H1 (cell line): ENCODE measurements around the gene MKRN2OS.

Experiments used
- BACH1 ChIP-seq: IDR thresholded peaks from 2 replicates; pipeline ENCODE4 v1.6.1; 2012; ENCODE audit warnings: low read length, improper control_type of control experiment
- CEBPB ChIP-seq: IDR thresholded peaks from 2 replicates; pipeline ENCODE4 v1.6.1; 2012; ENCODE audit warnings: low read depth, low read length
- EP300 ChIP-seq, 2 experiments: IDR thresholded peaks; 1 replicate in 1 of 2; 2 replicates in 1 of 2; pipeline ENCODE4 v1.6.1; 2011 to 2012; ENCODE audit warnings: low read depth in 2 of 2, low read length in 2 of 2, mild to moderate bottlenecking in 2 of 2, borderline replicate concordance in 1 of 2, inconsistent platforms in 1 of 2, moderate library complexity in 1 of 2
- FOSL1 ChIP-seq: IDR thresholded peaks from 2 replicates; pipeline ENCODE4 v1.6.1; 2011; ENCODE audit warnings: mild to moderate bottlenecking, low read depth, low read length, moderate library complexity; ENCODE audit not compliant: insufficient read depth
- HDAC6 ChIP-seq: IDR thresholded peaks from one replicate; pipeline ENCODE4 v1.7.1; 2012; ENCODE audit warnings: low read depth, mild to moderate bottlenecking, inconsistent platforms, low read length, moderate library complexity
- POLR2A ChIP-seq, 2 experiments: IDR thresholded peaks; 1 replicate in 1 of 2; 2 replicates in 1 of 2; pipeline ENCODE4 v1.6.1; 2011; ENCODE audit warnings: low read depth in 2 of 2, low read length in 2 of 2, mild to moderate bottlenecking in 2 of 2; ENCODE audit errors: control extremely low read depth in 1 of 2
- POLR2AphosphoS5 ChIP-seq: IDR thresholded peaks from 2 replicates; pipeline ENCODE4 v1.6.1; 2011; ENCODE audit warnings: low read depth, low read length
- RFX5 ChIP-seq: IDR thresholded peaks from 2 replicates; pipeline ENCODE4 v1.6.1; 2011; ENCODE audit warnings: low read depth, low read length, improper control_type of control experiment, borderline replicate concordance
- SUZ12 ChIP-seq: fragments of 200-600 bp; sonication (generic); IDR thresholded peaks from 2 replicates; pipeline ENCODE4 v1.6.1; 2012; ENCODE audit warnings: mild to moderate bottlenecking, inconsistent platforms, low read length, moderate library complexity, mixed read lengths
- TF ChIP-seq, protein P1 (sequence below), 3 experiments: IDR thresholded peaks; 1 replicate in 2 of 3; 2 replicates in 1 of 3; pipeline versions ENCODE4 v1.5.1 to v1.6.1; 2011; ENCODE audit warnings: low read length in 3 of 3, mild to moderate bottlenecking in 3 of 3, inconsistent platforms in 2 of 3, low read depth in 1 of 3, moderate library complexity in 1 of 3; ENCODE audit not compliant: insufficient read depth in 1 of 3; ENCODE audit errors: control extremely low read depth in 1 of 3

DNA sequence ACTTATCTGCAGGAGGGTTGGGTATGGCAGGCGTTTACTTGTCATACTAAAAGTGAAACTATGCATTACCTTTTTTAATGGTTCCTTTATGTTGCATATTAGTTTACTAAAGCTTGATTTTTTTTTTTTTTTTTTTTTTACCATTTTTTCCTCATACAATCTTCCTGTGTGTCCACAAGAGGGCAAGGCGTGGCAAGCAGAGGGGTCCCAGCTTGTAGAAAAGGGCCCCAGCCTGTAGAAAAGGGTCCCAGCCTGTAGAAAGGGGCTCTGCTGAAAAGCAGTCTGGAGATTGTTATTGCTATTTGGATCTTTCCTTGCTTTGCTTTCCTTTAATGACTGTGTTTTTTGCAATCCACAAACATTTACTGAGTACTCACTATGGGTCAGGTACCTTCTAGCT is 33.4 kb upstream of the MKRN2OS start:
- TF ChIP-seq HDAC6 (no peak), BACH1 (no peak), FOSL1 (no peak), POLR2AphosphoS5 (no peak), POLR2A (IDR thresholded peaks at IDR 0.05; ENCODE audit: control extremely low read depth in 1 of 2, low read depth in 2 of 2, low read length in 2 of 2) (no peak), RFX5 (no peak), SUZ12 (no peak), CEBPB (no peak), EP300 (IDR thresholded peaks at IDR 0.05; ENCODE audit: borderline replicate concordance in 1 of 2, low read depth in 2 of 2, low read length in 2 of 2) (no peak)
- TF ChIP-seq, protein P1, sequence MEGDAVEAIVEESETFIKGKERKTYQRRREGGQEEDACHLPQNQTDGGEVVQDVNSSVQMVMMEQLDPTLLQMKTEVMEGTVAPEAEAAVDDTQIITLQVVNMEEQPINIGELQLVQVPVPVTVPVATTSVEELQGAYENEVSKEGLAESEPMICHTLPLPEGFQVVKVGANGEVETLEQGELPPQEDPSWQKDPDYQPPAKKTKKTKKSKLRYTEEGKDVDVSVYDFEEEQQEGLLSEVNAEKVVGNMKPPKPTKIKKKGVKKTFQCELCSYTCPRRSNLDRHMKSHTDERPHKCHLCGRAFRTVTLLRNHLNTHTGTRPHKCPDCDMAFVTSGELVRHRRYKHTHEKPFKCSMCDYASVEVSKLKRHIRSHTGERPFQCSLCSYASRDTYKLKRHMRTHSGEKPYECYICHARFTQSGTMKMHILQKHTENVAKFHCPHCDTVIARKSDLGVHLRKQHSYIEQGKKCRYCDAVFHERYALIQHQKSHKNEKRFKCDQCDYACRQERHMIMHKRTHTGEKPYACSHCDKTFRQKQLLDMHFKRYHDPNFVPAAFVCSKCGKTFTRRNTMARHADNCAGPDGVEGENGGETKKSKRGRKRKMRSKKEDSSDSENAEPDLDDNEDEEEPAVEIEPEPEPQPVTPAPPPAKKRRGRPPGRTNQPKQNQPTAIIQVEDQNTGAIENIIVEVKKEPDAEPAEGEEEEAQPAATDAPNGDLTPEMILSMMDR (IDR thresholded peaks at IDR 0.05; ENCODE audit: control extremely low read depth in 1 of 3, insufficient read depth in 1 of 3, low read depth in 1 of 3, low read length in 3 of 3), result 0 out of 4 replicates have a peak, but pooled peaks of 1 of the 3 experiments have one; percentile 7
